HL-60 (cell line): ENCODE data around the gene IL10RA.

Experiments
- GABPA ChIP-seq: IDR thresholded peaks from 2 replicates; pipeline ENCODE4 v1.6.1; 2012; ENCODE audit warnings: low read depth
- POLR2AphosphoS5 ChIP-seq: IDR thresholded peaks from 2 replicates; pipeline ENCODE4 v1.6.1; 2012; ENCODE audit warnings: low read depth
- TF ChIP-seq, protein P1 (sequence below): IDR thresholded peaks from one replicate; pipeline ENCODE4 v1.5.1; 2011; ENCODE audit warnings: low read length, control low read depth, inconsistent platforms; ENCODE audit not compliant: insufficient read depth
- TF ChIP-seq, protein P2 (sequence below): IDR thresholded peaks from 2 replicates; pipeline ENCODE4 v1.6.1; 2012; ENCODE audit warnings: low read depth; ENCODE audit not compliant: insufficient replicate concordance

DNA sequence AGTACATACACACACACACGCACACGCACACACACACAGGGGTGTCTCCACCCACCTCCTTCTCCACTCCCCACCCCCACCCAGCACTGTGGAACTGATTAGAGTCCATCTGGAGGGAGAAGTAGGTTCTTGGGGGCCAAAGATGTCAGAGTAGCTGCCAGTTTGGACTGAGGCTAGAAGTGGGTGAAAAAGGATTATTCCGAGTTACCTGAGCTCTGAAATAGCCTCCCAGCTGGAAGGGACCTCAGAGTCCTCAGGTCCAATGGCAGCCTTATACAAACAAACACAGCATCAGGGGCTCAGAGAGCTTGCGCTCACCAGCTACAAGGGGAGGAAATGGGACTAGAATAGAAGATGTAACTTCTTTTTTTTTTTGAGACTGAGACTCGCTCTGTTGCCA is 20.8 kb downstream of the IL10RA start:
- TF ChIP-seq, protein P1, sequence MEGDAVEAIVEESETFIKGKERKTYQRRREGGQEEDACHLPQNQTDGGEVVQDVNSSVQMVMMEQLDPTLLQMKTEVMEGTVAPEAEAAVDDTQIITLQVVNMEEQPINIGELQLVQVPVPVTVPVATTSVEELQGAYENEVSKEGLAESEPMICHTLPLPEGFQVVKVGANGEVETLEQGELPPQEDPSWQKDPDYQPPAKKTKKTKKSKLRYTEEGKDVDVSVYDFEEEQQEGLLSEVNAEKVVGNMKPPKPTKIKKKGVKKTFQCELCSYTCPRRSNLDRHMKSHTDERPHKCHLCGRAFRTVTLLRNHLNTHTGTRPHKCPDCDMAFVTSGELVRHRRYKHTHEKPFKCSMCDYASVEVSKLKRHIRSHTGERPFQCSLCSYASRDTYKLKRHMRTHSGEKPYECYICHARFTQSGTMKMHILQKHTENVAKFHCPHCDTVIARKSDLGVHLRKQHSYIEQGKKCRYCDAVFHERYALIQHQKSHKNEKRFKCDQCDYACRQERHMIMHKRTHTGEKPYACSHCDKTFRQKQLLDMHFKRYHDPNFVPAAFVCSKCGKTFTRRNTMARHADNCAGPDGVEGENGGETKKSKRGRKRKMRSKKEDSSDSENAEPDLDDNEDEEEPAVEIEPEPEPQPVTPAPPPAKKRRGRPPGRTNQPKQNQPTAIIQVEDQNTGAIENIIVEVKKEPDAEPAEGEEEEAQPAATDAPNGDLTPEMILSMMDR: no peak
- TF ChIP-seq, protein P2, sequence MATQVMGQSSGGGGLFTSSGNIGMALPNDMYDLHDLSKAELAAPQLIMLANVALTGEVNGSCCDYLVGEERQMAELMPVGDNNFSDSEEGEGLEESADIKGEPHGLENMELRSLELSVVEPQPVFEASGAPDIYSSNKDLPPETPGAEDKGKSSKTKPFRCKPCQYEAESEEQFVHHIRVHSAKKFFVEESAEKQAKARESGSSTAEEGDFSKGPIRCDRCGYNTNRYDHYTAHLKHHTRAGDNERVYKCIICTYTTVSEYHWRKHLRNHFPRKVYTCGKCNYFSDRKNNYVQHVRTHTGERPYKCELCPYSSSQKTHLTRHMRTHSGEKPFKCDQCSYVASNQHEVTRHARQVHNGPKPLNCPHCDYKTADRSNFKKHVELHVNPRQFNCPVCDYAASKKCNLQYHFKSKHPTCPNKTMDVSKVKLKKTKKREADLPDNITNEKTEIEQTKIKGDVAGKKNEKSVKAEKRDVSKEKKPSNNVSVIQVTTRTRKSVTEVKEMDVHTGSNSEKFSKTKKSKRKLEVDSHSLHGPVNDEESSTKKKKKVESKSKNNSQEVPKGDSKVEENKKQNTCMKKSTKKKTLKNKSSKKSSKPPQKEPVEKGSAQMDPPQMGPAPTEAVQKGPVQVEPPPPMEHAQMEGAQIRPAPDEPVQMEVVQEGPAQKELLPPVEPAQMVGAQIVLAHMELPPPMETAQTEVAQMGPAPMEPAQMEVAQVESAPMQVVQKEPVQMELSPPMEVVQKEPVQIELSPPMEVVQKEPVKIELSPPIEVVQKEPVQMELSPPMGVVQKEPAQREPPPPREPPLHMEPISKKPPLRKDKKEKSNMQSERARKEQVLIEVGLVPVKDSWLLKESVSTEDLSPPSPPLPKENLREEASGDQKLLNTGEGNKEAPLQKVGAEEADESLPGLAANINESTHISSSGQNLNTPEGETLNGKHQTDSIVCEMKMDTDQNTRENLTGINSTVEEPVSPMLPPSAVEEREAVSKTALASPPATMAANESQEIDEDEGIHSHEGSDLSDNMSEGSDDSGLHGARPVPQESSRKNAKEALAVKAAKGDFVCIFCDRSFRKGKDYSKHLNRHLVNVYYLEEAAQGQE: no peak
- TF ChIP-seq POLR2AphosphoS5: no peak
- TF ChIP-seq GABPA: no peak
